Fibroblast of lung (primary cell): ENCODE results near the gene CAPZB. TPM values are rescaled to one million over a fixed set of nuclear protein-coding genes. Genes with fewer than 3 reads are reported as not detected.
A peak's percentile ranks its signal among the peaks of the same experiment; 100 is the strongest.

Source experiments
- DNase-seq, 2 donors: peaks; one replicate each; pipeline versions ENCODE4 v3.0.0 to v3.0.0-alpha.2; 2010; ENCODE audit warnings: low read depth in 2 of 2
- H2AFZ ChIP-seq: 2 replicates; pipeline ENCODE4 v1.5.1; 2012; ENCODE audit warnings: low read length, control low read depth, inconsistent platforms
- H3K27ac ChIP-seq: 2 replicates; pipeline ENCODE4 v1.5.1; 2011; ENCODE audit warnings: low read length, control low read depth; ENCODE audit not compliant: insufficient read depth
- H3K27me3 ChIP-seq: 2 replicates; pipeline ENCODE4 v1.5.1; 2011; ENCODE audit warnings: mild to moderate bottlenecking, low read length; ENCODE audit not compliant: control insufficient read depth, insufficient read depth
- H3K36me3 ChIP-seq: 2 replicates; pipeline ENCODE4 v1.5.1; 2011; ENCODE audit warnings: low read length; ENCODE audit not compliant: control insufficient read depth, insufficient read depth
- H3K4me1 ChIP-seq: 2 replicates; pipeline ENCODE4 v1.5.1; 2011; ENCODE audit warnings: low read length; ENCODE audit not compliant: control insufficient read depth, insufficient read depth; ENCODE audit errors: extremely low read depth
- H3K4me2 ChIP-seq: 2 replicates; pipeline ENCODE4 v1.5.1; 2011; ENCODE audit warnings: low read length, control low read depth; ENCODE audit not compliant: insufficient read depth; ENCODE audit errors: extremely low read depth
- H3K4me3 ChIP-seq, 4 experiments: fragments of 200-600 bp in 1 of 4; sonication (generic) in 1 of 4; replicated peaks in 1 of 4; 2 replicates each; pipeline ENCODE4 v1.5.1; 2011 to 2016; ENCODE audit warnings: low read length in 4 of 4, low read depth in 3 of 4, mild to moderate bottlenecking in 3 of 4, control low read depth in 2 of 4, inconsistent platforms in 1 of 4, mixed read lengths in 1 of 4; ENCODE audit not compliant: insufficient read depth in 1 of 4; ENCODE audit errors: control extremely low read depth in 1 of 4
- H3K79me2 ChIP-seq: 2 replicates; pipeline ENCODE4 v1.5.1; 2012; ENCODE audit warnings: mild to moderate bottlenecking, low read length, inconsistent platforms; ENCODE audit not compliant: control insufficient read depth, insufficient read depth
- H3K9ac ChIP-seq: 2 replicates; pipeline ENCODE4 v1.5.1; 2011; ENCODE audit warnings: mild to moderate bottlenecking, low read length, control low read depth; ENCODE audit not compliant: insufficient read depth
- H3K9me3 ChIP-seq: 2 replicates; pipeline ENCODE4 v1.5.1; 2012; ENCODE audit warnings: low read depth, low read length; ENCODE audit not compliant: control insufficient read depth, insufficient read depth
- H4K20me1 ChIP-seq: 2 replicates; pipeline ENCODE4 v1.5.1; 2011; ENCODE audit warnings: low read length; ENCODE audit not compliant: control insufficient read depth, insufficient read depth; ENCODE audit errors: extremely low read depth
- EZH2 ChIP-seq: IDR thresholded peaks from 2 replicates; pipeline ENCODE4 v1.5.1; 2012; ENCODE audit warnings: low read length, control low read depth, mild to moderate bottlenecking; ENCODE audit errors: missing control alignments
- polyA plus RNA-seq, 2 donors: library from polyadenylated mRNA; depleted of rRNA in 1 of 2; stranded (reverse) in 1 of 2; unstranded in 1 of 2; fragments of >200 nt; gene quantifications; 2 replicates each; pipeline ENCODE4 v1.2.1, GENCODE V29; 2011 to 2012; ENCODE audit warnings: missing spikeins in 1 of 2
- total RNA-seq: library from RNA; depleted of rRNA; stranded (reverse); fragments of >200 nt; gene quantifications from 2 replicates; pipeline ENCODE4 v1.2.1, GENCODE V29; 2014
- TF ChIP-seq, protein P1 (sequence below), 2 donors: IDR thresholded peaks in 1 of 2; conservative IDR thresholded peaks in 1 of 2; 1 replicate in 1 of 2; 2 replicates in 1 of 2; pipeline ENCODE4 v1.5.1; 2011 to 2012; ENCODE audit warnings: low read length in 2 of 2, control low read depth in 1 of 2, inconsistent platforms in 1 of 2, low read depth in 1 of 2, mild to moderate bottlenecking in 1 of 2

The CAPZB gene
- total and polyA plus RNA-seq, 2 donors (not counting 1 experiment from before 2014, with no cell fraction given) = 104 to 495 TPM

DNA sequence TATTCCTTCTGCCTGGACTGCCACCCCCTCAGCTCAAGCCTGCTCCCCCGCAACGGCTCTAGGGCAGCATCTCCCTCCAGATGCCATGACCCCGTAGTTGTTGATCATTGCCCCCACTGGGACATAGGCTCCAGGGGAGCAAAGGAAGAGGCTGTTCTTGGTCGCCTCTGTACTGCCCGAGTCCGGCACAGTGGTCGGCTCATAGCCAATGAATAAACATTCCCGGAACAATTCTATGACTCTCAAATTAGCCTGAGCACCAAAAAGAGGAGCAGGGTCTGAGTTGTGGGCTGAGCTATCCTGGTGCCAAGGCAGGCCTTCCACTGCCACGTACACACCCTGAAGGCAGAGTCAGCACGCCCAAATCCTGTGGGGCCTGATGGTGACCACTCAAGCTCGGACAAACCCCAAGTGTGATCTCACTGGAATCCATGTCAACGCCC, 33.1 kb downstream of the CAPZB start:
- H3K27ac ChIP-seq = peak overlapping the region; percentile 94
- peaks cover 69% of the 10 kb centered on the region for H3K79me2 ChIP-seq
- no peak overlapping the region for H2AFZ ChIP-seq
- DNase-seq = peak; percentile 87 to 94
- H3K27me3 ChIP-seq = no peaks in the 10 kb centered on the region
- TF ChIP-seq EZH2 = no peak
- TF ChIP-seq, protein P1, sequence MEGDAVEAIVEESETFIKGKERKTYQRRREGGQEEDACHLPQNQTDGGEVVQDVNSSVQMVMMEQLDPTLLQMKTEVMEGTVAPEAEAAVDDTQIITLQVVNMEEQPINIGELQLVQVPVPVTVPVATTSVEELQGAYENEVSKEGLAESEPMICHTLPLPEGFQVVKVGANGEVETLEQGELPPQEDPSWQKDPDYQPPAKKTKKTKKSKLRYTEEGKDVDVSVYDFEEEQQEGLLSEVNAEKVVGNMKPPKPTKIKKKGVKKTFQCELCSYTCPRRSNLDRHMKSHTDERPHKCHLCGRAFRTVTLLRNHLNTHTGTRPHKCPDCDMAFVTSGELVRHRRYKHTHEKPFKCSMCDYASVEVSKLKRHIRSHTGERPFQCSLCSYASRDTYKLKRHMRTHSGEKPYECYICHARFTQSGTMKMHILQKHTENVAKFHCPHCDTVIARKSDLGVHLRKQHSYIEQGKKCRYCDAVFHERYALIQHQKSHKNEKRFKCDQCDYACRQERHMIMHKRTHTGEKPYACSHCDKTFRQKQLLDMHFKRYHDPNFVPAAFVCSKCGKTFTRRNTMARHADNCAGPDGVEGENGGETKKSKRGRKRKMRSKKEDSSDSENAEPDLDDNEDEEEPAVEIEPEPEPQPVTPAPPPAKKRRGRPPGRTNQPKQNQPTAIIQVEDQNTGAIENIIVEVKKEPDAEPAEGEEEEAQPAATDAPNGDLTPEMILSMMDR (conservative IDR thresholded peaks at IDR 0.05 in 1 of 2, IDR thresholded peaks at IDR 0.05 in 1 of 2; ENCODE audit: low read depth in 1 of 2, low read length in 2 of 2) = no peak
- H3K36me3 ChIP-seq = peaks cover 4% of the 10 kb centered on the region
- peak overlapping the region; percentile 83 for H3K4me2 ChIP-seq
- H4K20me1 ChIP-seq = peaks cover 1% of the 10 kb centered on the region
- H3K4me1 ChIP-seq = peaks cover 64% of the 10 kb centered on the region
- H3K9me3 ChIP-seq = no peaks in the 10 kb centered on the region
- H3K4me3 ChIP-seq = no peak overlapping the region
- peak overlapping the region; percentile 28 for H3K9ac ChIP-seq

DNA sequence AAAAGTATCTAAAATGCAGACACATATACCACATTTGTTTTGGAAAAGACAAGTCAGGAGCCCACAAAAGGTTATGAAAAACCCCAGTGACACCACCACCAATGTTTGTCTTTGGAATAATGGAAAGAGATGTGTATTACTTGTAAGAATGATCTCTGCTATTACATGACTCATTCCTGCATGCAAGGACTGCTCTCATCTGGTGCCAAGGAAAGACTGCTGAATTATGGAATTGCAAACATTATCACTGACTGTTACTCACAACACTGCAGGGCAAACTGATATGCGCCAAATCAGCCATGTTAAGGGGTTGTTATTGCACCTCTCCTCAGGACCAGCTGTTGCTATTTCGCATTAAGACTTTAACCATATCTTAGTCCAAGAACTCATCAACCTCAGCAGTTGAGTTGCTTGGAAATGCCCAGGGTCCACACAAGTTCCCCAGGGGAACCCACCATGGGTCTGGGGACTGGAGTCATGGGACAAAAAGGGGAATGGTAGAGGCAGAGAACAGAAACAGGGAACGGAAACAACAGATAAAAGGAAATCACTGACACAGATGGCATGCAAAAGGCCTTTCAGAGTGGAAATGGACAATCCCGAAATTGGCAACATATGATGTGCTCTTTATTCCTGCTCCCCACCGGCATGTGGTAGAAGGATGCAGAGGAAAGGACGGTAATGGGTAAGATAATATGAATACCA, 34.4 kb downstream of the CAPZB start:
- peaks cover 68% of the 10 kb centered on the region for H3K79me2 ChIP-seq

DNA sequence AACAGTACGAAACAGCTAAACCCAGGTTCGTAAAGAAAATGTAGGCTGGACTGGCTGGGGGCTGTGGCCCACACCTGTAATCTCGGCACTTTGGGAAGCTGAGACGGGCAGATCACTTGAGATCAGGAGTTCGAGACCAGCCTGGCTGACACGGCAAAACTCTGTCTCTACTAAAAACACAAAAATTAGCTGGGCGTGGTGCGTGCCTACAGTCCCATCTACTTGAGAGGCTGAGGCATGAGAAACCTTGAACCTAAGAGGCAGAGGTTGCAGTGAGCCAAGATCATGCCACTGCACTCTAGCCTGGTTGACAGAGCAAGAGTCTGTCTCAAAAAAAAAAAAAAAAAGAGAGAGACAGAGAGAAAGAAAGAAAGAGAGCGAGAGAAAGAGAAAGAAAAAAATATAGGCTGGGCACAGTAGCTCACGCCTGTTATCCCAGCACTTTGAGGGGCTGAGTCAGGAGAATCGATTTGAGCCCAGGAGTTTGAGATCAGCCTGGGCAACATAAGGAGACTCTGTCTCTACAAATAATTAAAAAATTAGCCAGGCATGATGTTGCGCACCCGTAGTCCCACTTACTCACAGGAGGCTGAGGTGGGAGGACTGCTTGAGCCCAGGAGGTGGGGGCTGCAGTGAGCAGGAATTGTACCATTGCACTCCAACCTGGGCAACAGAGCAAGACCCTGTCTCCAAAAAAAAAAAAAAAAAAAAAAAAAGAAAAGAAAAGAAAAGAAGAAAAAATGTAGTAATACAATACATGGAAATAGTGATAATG, 35.7 kb downstream of the CAPZB start:
- Histone ChIP-seq H3K4me1 (peaks cover 67% of the 10 kb centered on the region), H4K20me1 (no peaks in the 10 kb centered on the region), H3K36me3 (peaks cover 4% of the 10 kb centered on the region), H3K79me2 (peaks cover 67% of the 10 kb centered on the region), H2AFZ (no peak overlapping the region), H3K4me2 (peak overlapping the region; percentile 64), H3K27ac (peak overlapping the region; percentile 98), H3K27me3 (no peaks in the 10 kb centered on the region), H3K9ac (no peak overlapping the region), H3K9me3 (no peaks in the 10 kb centered on the region), H3K4me3 (no peak overlapping the region)
- DNase-seq = no peak
- TF ChIP-seq, protein P1 (conservative IDR thresholded peaks at IDR 0.05 in 1 of 2, IDR thresholded peaks at IDR 0.05 in 1 of 2; ENCODE audit: low read depth in 1 of 2, low read length in 2 of 2) = no peak
- no peak for TF ChIP-seq EZH2

More for the DNA sequence above, 34.4 kb downstream of the CAPZB start:
- Histone ChIP-seq H3K9ac (no peak overlapping the region), H3K4me1 (peaks cover 65% of the 10 kb centered on the region), H4K20me1 (no peaks in the 10 kb centered on the region), H3K27ac (peak overlapping the region; percentile 98), H3K36me3 (peaks cover 4% of the 10 kb centered on the region), H3K4me2 (peak overlapping the region; percentile 44), H3K9me3 (no peaks in the 10 kb centered on the region), H3K27me3 (no peaks in the 10 kb centered on the region), H3K4me3 (peak overlapping the region in 1 of 4 experiments; percentile 18), H2AFZ (no peak overlapping the region)
- DNase-seq = peak; percentile 97 to 99
- TF ChIP-seq, protein P1 (conservative IDR thresholded peaks at IDR 0.05 in 1 of 2, IDR thresholded peaks at IDR 0.05 in 1 of 2; ENCODE audit: low read depth in 1 of 2, low read length in 2 of 2) = no peak
- TF ChIP-seq EZH2 = no peak
